ENCODE results near the gene STX17.
A peak's percentile ranks its signal among the peaks of the same experiment; 100 is the strongest.

Gene STX17

DNA sequence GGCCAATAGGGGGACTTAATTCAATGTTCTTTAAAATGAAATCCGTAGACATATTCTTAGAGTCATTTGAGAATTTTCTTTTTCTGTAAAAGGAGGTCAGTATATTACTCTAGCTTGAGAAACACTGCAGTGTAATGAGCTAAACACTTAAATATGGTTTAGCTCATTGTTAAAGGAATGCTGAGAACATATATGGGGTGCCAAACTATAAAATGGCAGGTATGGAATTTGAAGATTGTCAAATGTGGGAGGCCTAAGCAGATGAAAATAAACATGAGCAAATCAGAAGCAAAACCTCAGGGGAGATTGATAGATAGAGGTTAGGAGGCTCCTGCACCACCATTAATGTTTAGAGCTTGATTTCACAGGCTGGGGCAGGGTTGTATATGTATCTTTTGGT, 57.9 kb downstream of the STX17 start:
- DNase-seq (ENCODE audit: low read depth), result peak; percentile 6
- TF ChIP-seq, protein P1, sequence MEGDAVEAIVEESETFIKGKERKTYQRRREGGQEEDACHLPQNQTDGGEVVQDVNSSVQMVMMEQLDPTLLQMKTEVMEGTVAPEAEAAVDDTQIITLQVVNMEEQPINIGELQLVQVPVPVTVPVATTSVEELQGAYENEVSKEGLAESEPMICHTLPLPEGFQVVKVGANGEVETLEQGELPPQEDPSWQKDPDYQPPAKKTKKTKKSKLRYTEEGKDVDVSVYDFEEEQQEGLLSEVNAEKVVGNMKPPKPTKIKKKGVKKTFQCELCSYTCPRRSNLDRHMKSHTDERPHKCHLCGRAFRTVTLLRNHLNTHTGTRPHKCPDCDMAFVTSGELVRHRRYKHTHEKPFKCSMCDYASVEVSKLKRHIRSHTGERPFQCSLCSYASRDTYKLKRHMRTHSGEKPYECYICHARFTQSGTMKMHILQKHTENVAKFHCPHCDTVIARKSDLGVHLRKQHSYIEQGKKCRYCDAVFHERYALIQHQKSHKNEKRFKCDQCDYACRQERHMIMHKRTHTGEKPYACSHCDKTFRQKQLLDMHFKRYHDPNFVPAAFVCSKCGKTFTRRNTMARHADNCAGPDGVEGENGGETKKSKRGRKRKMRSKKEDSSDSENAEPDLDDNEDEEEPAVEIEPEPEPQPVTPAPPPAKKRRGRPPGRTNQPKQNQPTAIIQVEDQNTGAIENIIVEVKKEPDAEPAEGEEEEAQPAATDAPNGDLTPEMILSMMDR (IDR thresholded peaks at IDR 0.05; ENCODE audit: low read length, missing control alignments), result no peak
- no peak overlapping the region for H3K4me3 ChIP-seq (replicated peaks; ENCODE audit: low read depth, low read length)

DNA sequence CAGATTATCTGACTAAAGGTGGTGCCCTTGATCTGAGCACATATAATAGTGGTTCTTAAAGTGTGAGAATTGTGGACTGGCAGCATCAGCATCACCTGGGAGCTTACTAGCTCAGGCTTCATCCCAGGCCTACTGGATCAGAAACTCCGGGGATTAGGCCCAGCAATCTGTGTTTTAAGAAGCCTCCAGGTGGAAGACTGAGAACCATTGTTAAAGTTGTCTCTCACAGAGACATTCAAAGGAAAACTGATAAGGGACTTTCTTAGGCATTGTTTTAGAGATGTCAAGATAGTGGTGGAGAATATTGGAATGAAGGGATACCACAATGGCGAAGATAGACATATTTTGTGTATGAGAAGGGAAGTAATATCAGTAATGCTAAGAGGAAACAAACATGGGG, 59.5 kb downstream of the STX17 start:
- no peak for DNase-seq (ENCODE audit: low read depth)
- TF ChIP-seq, protein P1 (IDR thresholded peaks at IDR 0.05; ENCODE audit: low read length, missing control alignments), result no peak
- H3K4me3 ChIP-seq (replicated peaks; ENCODE audit: low read depth, low read length), result no peak overlapping the region

DNA sequence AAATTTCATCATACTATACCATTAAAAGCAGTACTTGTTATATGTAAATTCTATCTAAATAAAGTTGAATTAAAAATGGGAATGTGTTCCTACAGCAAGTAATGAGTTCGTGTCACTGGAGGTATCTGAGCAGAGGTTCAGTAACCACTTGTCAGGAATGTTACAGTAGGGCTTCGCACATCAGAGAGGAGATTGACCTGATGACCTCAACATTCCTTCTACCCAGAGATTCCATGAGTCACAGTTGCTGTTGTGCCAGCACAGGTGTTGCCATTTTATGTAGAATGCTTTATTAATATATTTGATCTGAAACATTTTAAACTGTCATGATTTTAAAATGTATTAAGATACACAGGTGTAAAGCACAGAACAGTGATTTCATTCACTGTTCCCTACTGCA, 60.3 kb downstream of the STX17 start:
- TF ChIP-seq, protein P1 (IDR thresholded peaks at IDR 0.05; ENCODE audit: low read length, missing control alignments), result no peak
- no peak overlapping the region for H3K4me3 ChIP-seq (replicated peaks; ENCODE audit: low read depth, low read length)
- DNase-seq (ENCODE audit: low read depth), result peak; percentile 22

- H3K4me3 ChIP-seq (replicated peaks; ENCODE audit: low read depth, low read length), result no peak overlapping the region
- TF ChIP-seq, protein P1 (IDR thresholded peaks at IDR 0.05; ENCODE audit: low read length, missing control alignments), result no peak
- no peak for DNase-seq (ENCODE audit: low read depth)
Measured at GRCh38 chr9:99967457-99967856, 61.0 kb downstream of the STX17 start.

GRCh38 chr9:99970481-99970880, 64.0 kb downstream of the STX17 start:
- H3K4me3 ChIP-seq (replicated peaks; ENCODE audit: low read depth, low read length), result no peak overlapping the region
- TF ChIP-seq, protein P1 (IDR thresholded peaks at IDR 0.05; ENCODE audit: low read length, missing control alignments), result no peak
- no peak for DNase-seq (ENCODE audit: low read depth)

- DNase-seq (ENCODE audit: low read depth), result no peak
- H3K4me3 ChIP-seq (replicated peaks; ENCODE audit: low read depth, low read length), result no peak overlapping the region
- TF ChIP-seq, protein P1 (IDR thresholded peaks at IDR 0.05; ENCODE audit: low read length, missing control alignments), result no peak
Measured at GRCh38 chr9:99971410-99971809, 65.0 kb downstream of the STX17 start.

DNA sequence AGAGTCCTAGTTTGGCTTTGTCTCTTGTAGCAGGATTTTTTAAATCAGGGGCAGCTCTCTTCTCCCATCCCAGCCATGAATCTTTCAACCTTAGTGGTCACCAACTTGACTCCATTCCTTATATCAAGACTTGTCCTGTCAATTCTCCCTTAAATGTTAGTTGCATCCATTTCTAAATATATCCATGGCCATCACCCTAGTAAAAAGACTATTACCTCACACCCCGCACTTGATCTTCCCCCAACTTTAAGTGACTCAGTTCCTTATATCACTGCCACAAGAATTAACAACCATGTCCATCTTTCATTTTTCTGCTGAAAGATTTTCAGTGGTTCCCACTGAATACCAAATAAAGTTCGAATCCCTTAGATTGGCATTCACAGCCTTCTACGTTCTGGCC, 67.0 kb downstream of the STX17 start:
- DNase-seq (ENCODE audit: low read depth), result no peak
- TF ChIP-seq, protein P1 (IDR thresholded peaks at IDR 0.05; ENCODE audit: low read length, missing control alignments), result no peak
- H3K4me3 ChIP-seq (replicated peaks; ENCODE audit: low read depth, low read length), result no peak overlapping the region
